GM19023 (cell line): ENCODE data around the gene IER3.
"Not testable (repeated sequence)": the region's sequence is repeated elsewhere in the genome, so short reads cannot be mapped to it uniquely, and the experiment has no call there.

ENCODE experiments used
- ATAC-seq: cut with Tn5 transposase; IDR thresholded peaks from one replicate; pipeline ENCODE4 v1.9.1; 2021; ENCODE audit warnings: mild to moderate bottlenecking, moderate library complexity; ENCODE audit not compliant: unreplicated experiment

The IER3 gene

GRCh38 chr6:30725713-30726505, 18.4 kb downstream of the IER3 start:
- ATAC-seq, result no peak

DNA sequence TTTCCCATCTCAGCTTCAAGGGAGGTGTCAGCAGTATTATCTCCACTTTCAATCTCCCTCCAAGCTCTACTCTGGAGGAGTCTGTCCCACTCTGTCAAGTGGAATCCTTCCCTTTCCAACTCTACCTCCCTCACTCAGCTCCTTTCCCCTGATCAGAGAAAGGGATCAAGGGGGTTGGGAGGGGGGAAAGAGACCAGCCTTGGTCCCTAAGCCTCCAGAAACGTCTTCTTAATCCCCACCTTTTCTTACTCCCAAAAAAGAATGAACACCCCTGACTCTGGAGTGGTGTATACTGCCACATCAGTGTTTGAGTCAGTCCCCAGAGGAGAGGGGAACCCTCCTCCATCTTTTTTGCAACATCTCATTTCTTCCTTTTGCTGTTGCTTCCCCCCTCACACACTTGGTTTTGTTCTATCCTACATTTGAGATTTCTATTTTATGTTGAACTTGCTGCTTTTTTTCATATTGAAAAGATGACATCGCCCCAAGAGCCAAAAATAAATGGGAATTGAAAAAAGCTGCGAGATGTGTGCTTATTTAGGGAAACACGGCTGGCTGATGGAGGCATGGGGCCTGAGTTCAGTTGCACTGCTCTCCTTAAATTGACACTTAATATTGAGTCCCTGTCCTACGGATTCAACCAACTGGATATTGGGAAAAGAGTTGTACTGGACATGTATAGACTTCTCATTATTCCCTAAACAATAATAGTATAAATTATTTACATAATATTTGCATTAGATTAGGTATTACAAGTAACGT, 19.3 kb downstream of the IER3 start:
- no peak for ATAC-seq

DNA sequence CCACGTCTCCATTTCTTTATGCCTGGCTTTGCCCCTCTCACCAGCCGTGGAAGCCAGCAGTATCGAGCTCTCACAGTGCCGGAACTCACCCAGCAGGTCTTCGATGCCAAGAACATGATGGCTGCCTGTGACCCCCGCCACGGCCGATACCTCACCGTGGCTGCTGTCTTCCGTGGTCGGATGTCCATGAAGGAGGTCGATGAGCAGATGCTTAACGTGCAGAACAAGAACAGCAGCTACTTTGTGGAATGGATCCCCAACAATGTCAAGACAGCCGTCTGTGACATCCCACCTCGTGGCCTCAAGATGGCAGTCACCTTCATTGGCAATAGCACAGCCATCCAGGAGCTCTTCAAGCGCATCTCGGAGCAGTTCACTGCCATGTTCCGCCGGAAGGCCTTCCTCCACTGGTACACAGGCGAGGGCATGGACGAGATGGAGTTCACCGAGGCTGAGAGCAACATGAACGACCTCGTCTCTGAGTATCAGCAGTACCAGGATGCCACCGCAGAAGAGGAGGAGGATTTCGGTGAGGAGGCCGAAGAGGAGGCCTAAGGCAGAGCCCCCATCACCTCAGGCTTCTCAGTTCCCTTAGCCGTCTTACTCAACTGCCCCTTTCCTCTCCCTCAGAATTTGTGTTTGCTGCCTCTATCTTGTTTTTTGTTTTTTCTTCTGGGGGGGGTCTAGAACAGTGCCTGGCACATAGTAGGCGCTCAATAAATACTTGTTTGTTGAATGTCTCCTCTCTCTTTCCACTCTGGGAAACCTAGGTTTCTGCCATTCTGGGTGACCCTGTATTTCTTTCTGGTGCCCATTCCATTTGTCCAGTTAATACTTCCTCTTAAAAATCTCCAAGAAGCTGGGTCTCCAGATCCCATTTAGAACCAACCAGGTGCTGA, 20.3 kb downstream of the IER3 start:
- ATAC-seq, result not testable (repeated sequence)

GRCh38 chr6:30723159-30723842, 21.0 kb downstream of the IER3 start:
- not testable (repeated sequence) for ATAC-seq

GRCh38 chr6:30722280-30723112, 21.9 kb downstream of the IER3 start:
- no peak for ATAC-seq

- not testable (repeated sequence) for ATAC-seq
Measured at GRCh38 chr6:30722025-30722279, 22.4 kb downstream of the IER3 start.

- ATAC-seq, result peak; percentile 20
Measured at GRCh38 chr6:30721198-30722024, 22.9 kb downstream of the IER3 start.

DNA sequence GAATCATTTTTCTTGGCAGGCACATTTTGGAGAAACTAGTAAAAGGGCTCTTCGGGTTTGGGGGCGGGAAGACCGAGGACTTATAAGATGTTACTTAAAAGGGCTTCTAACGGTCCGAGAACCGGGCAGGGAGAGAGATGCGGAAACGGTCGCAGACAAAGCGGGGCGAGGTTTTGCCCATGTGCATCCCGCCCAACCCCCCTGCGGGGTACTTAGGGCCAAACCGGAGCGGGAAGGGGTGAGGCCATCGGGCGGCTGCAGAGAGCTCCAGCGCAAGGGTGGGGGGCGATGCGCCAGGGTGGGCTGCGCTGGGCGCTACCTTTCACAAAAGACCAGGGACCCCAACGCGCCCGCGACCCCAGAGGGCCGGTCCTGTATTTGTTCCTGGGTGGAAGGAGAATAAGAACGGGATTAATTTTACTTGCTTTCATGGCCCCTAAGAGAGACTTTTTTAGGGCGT, 23.6 kb downstream of the IER3 start:
- no peak for ATAC-seq

GRCh38 chr6:30719791-30720737, 24.3 kb downstream of the IER3 start, which contains the start of gene TUBB:
Gene TUBB (plus strand): TSS chr6:30720352. CDS start chr6:30720507, 155 bp downstream.
- ATAC-seq, result peak; percentile 26

- no peak for ATAC-seq
Measured at GRCh38 chr6:30719356-30719755, 25.0 kb downstream of the IER3 start.

- not testable (repeated sequence) for ATAC-seq
Measured at GRCh38 chr6:30717845-30718720, 26.3 kb downstream of the IER3 start.

GRCh38 chr6:30717129-30717844, 27.1 kb downstream of the IER3 start, which contains the start of gene MDC1:
Gene MDC1 (minus strand): TSS chr6:30717281. CDS start chr6:30715175, 2,106 bp downstream.
- ATAC-seq, result peak; percentile 75

- ATAC-seq, result no peak
Measured at GRCh38 chr6:30716879-30717128, 27.5 kb downstream of the IER3 start.

DNA sequence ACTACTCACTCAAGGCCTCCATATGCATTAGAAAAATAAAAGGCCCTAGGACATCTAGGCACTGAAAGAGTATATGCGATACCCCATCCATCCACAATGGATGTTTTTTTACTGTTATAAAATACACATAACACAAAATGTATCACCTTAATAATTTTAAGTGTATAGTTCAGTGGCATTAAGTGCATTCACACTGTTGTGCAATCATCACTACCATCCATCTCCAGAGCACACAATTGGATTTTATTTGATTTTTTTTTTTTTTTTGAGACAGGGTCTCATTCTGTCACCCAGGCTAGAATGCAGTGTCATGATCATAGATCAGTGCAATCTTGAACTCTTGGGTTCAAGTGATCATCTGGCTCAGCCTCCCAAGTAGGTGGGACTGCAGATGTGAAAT, 30.1 kb downstream of the IER3 start:
- no peak for ATAC-seq

DNA sequence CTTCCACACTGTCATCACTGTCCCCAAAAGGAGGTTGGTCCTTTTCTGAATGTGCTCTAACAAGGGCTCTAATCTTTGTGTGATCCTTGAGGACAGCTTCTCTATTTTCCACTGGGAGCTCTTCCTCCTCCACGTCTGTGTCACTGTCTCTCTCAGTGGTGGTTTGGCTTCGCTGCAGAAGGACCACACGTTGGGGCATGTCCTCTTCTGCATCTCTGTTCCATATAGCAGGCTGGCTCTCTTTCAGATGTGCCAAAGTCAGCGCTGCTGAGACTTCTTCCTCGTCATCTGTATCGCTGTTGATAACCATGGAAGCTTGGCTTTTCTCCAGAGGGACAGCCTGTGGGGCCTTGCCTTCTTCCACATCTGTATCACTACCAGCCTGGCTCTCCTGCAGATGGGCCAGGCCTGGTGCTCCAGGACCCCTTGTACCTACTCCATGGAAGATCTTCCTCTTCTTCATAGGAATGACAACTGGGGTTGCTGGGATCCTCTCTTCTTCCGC, 31.9 kb downstream of the IER3 start:
- ATAC-seq, result no peak

GRCh38 chr6:30711758-30712380, 32.5 kb downstream of the IER3 start:
- ATAC-seq, result peak; percentile 60
